Measurements from ENCODE around the gene NTF4.

The NTF4 gene

DNA sequence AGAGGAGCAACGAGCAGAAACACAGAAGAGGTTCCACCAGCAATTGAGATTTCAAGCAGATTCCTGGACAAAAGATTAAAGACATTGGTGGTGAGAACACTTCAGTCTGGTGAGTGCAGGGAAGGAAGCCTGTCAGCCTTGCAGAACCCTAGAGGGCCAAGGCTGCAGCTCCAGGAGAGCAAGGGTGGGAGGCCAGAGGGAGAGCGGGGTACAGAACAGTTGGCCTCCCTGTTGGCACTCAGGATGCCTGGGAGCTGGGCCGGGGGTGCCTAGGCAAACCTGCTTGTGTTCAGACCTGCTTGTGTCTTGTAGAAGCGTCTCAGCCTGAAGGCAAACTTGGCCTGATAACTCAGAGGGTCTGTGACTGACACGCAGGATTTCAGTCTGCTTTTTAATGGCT lies 44.4 kb upstream of the NTF4 start:
- no peak for DNase-seq (ENCODE audit: extremely low spot score)
- ChIA-PET POLR2A (interaction anchor here (0.7 kb wide), 1 partner anchor 11 kb away, joined by 3 read pairs; no protein-coding TSS in a partner anchor), CTCF (interaction anchor here (2.0 kb wide), 1 partner anchor 11 kb away, joined by 5 read pairs; no protein-coding TSS in a partner anchor)
- TF ChIP-seq ZNF384 (IDR thresholded peaks at IDR 0.05): no peak
- no peak for TF ChIP-seq LEF1 (IDR thresholded peaks at IDR 0.05; ENCODE audit: borderline replicate concordance)
- no peak for TF ChIP-seq NFRKB (IDR thresholded peaks at IDR 0.05)
- no peak for TF ChIP-seq ELF4 (IDR thresholded peaks at IDR 0.05)
- TF ChIP-seq CTBP1 (IDR thresholded peaks at IDR 0.05; ENCODE audit: borderline replicate concordance): no peak
- no peak for TF ChIP-seq SP1 (IDR thresholded peaks at IDR 0.05)
- TF ChIP-seq L3MBTL2 (conservative IDR thresholded peaks at IDR 0.05): no peak
- no peak for TF ChIP-seq BHLHE40 (IDR thresholded peaks at IDR 0.05; ENCODE audit: borderline replicate concordance)
- TF ChIP-seq HDGF (IDR thresholded peaks at IDR 0.05; ENCODE audit: borderline replicate concordance): no peak
- no peak for TF ChIP-seq FOXA1 (IDR thresholded peaks at IDR 0.05)
- TF ChIP-seq, protein P1, sequence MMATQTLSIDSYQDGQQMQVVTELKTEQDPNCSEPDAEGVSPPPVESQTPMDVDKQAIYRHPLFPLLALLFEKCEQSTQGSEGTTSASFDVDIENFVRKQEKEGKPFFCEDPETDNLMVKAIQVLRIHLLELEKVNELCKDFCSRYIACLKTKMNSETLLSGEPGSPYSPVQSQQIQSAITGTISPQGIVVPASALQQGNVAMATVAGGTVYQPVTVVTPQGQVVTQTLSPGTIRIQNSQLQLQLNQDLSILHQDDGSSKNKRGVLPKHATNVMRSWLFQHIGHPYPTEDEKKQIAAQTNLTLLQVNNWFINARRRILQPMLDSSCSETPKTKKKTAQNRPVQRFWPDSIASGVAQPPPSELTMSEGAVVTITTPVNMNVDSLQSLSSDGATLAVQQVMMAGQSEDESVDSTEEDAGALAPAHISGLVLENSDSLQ (IDR thresholded peaks at IDR 0.05): no peak
- TF ChIP-seq TARDBP (IDR thresholded peaks at IDR 0.05): no peak
- no peak for TF ChIP-seq SUZ12 (IDR thresholded peaks at IDR 0.05)
- TF ChIP-seq ARNT (IDR thresholded peaks at IDR 0.05): no peak
- no peak for TF ChIP-seq FOXM1 (IDR thresholded peaks at IDR 0.05; ENCODE audit: borderline replicate concordance)
- TF ChIP-seq FOXK2 (IDR thresholded peaks at IDR 0.05): no peak

DNA sequence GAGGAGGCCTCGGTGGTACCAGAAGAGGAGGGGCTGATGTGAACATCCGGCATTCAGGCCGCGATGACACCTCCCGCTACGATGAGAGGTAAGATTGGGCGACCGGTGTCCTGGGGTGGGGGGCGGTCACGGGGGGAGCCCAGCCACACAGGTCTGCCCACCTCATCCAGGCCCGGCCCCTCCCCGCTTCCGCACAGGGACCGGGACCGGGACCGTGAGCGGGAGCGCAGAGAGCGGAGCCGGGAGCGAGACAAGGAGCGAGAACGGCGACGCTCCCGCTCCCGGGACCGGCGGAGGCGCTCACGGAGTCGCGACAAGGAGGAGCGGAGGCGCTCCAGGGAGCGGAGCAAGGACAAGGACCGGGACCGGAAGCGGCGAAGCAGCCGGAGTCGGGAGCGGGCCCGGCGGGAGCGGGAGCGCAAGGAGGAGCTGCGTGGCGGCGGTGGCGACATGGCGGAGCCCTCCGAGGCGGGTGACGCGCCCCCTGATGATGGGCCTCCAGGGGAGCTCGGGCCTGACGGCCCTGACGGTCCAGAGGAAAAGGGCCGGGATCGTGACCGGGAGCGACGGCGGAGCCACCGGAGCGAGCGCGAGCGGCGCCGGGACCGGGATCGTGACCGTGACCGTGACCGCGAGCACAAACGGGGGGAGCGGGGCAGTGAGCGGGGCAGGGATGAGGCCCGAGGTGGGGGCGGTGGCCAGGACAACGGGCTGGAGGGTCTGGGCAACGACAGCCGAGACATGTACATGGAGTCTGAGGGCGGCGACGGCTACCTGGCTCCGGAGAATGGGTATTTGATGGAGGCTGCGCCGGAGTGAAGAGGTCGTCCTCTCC lies 43.2 kb upstream of the NTF4 start:
- CTCF ChIA-PET: interaction anchor here (2.0 kb wide), 1 partner anchor 10 kb away, joined by 5 read pairs; no protein-coding TSS in a partner anchor
- POLR2A ChIA-PET: no interaction called here
- no peak for TF ChIP-seq SUZ12 (IDR thresholded peaks at IDR 0.05)
- no peak for TF ChIP-seq LEF1 (IDR thresholded peaks at IDR 0.05; ENCODE audit: borderline replicate concordance)
- no peak for TF ChIP-seq FOXA1 (IDR thresholded peaks at IDR 0.05)
- TF ChIP-seq FOXM1 (IDR thresholded peaks at IDR 0.05; ENCODE audit: borderline replicate concordance): no peak
- no peak for TF ChIP-seq BHLHE40 (IDR thresholded peaks at IDR 0.05; ENCODE audit: borderline replicate concordance)
- TF ChIP-seq ELF4 (IDR thresholded peaks at IDR 0.05): no peak
- TF ChIP-seq NFRKB (IDR thresholded peaks at IDR 0.05): no peak
- no peak for TF ChIP-seq ARNT (IDR thresholded peaks at IDR 0.05)
- no peak for TF ChIP-seq HDGF (IDR thresholded peaks at IDR 0.05; ENCODE audit: borderline replicate concordance)
- no peak for TF ChIP-seq L3MBTL2 (conservative IDR thresholded peaks at IDR 0.05)
- no peak for TF ChIP-seq FOXK2 (IDR thresholded peaks at IDR 0.05)
- TF ChIP-seq ZNF384 (IDR thresholded peaks at IDR 0.05): no peak
- no peak for TF ChIP-seq CTBP1 (IDR thresholded peaks at IDR 0.05; ENCODE audit: borderline replicate concordance)
- no peak for TF ChIP-seq TARDBP (IDR thresholded peaks at IDR 0.05)
- DNase-seq (ENCODE audit: extremely low spot score): no peak

DNA sequence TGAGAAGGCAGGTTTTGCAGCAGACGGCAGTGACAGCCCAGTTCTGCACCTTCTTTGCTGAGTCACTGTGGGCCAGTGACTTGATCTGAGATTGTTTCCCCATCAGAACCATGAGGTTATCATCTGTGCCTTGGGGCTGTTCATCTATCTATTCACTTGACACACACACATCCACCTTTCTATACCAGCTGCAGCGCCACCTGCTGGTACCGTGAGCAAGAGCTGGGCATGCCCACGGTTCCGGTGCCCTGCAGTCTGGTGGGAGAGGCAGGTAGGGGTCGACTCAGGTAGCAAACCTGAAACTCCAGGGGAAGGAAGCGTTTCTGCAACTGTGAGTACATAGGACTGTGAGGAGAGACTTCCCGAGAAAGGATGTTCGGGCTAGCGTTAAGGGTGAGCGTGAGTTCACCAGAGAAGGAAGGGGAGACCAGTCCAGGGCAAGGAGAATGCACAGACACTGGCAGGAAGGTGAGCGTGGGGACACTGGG lies 42.1 kb upstream of the NTF4 start:
- DNase-seq (ENCODE audit: extremely low spot score): no peak
- POLR2A ChIA-PET: interaction anchor here (0.8 to 1.0 kb wide), 2 partner anchors 8 to 12 kb away, joined by 3 to 5 read pairs; no protein-coding TSS in a partner anchor
- TF ChIP-seq ZNF384 (IDR thresholded peaks at IDR 0.05): no peak
- TF ChIP-seq L3MBTL2 (conservative IDR thresholded peaks at IDR 0.05): no peak
- TF ChIP-seq NFRKB (IDR thresholded peaks at IDR 0.05): no peak
- no peak for TF ChIP-seq FOXA1 (IDR thresholded peaks at IDR 0.05)
- TF ChIP-seq FOXK2 (IDR thresholded peaks at IDR 0.05): no peak
- no peak for TF ChIP-seq ARNT (IDR thresholded peaks at IDR 0.05)
- no peak for TF ChIP-seq SUZ12 (IDR thresholded peaks at IDR 0.05)
- no peak for TF ChIP-seq HDGF (IDR thresholded peaks at IDR 0.05; ENCODE audit: borderline replicate concordance)
- CTCF ChIA-PET: interaction anchor here (0.6 to 2.1 kb wide), 4 partner anchors 10 to 92 kb away, joined by 3 to 20 read pairs (median 5); no protein-coding TSS in a partner anchor

DNA sequence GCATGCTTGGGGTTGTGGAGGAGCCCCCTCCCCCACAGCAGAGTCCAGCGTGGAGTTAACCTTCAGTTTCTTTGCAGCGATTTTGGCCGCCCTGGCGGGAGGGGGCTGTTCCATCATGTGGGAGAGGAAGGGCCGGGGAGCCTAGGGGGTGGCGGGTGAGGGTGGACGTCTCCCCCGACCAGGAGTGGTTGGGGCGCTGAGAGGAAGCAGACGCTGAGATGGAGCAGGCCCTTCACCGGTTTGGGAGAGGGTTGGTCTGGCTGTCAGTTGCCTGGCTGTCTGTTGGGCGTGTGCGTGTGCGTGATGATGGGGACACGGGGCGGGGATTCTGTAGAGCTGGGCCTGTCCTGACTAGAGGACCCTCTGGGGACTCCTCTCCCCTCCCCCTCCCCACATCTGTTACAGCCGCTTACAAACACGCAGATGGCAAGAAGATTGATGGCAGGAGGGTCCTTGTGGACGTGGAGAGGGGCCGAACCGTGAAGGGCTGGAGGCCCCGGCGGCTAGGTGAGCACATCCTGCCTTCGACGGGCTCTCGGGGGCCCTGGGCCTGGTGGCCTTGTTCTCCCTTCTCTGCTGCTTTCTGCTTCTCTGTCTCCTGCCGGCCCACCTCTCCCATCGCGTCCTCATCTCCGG lies 39.7 kb upstream of the NTF4 start:
- no peak for DNase-seq (ENCODE audit: extremely low spot score)
- ChIA-PET CTCF (no interaction called here), POLR2A (interaction anchor here (1.5 kb wide), 1 partner anchor 10 kb away, joined by 7 read pairs; the partner anchor contains the start of gene LIN7B)
- TF ChIP-seq FOXM1 (IDR thresholded peaks at IDR 0.05; ENCODE audit: borderline replicate concordance): no peak
- TF ChIP-seq, protein P1 (IDR thresholded peaks at IDR 0.05): no peak
- no peak for TF ChIP-seq NFRKB (IDR thresholded peaks at IDR 0.05)
- TF ChIP-seq HDGF (IDR thresholded peaks at IDR 0.05; ENCODE audit: borderline replicate concordance): no peak
- TF ChIP-seq SP1 (IDR thresholded peaks at IDR 0.05): no peak
- TF ChIP-seq FOXA1 (IDR thresholded peaks at IDR 0.05): no peak
- no peak for TF ChIP-seq SUZ12 (IDR thresholded peaks at IDR 0.05)
- no peak for TF ChIP-seq FOXK2 (IDR thresholded peaks at IDR 0.05)
- TF ChIP-seq ELF4 (IDR thresholded peaks at IDR 0.05): no peak

DNA sequence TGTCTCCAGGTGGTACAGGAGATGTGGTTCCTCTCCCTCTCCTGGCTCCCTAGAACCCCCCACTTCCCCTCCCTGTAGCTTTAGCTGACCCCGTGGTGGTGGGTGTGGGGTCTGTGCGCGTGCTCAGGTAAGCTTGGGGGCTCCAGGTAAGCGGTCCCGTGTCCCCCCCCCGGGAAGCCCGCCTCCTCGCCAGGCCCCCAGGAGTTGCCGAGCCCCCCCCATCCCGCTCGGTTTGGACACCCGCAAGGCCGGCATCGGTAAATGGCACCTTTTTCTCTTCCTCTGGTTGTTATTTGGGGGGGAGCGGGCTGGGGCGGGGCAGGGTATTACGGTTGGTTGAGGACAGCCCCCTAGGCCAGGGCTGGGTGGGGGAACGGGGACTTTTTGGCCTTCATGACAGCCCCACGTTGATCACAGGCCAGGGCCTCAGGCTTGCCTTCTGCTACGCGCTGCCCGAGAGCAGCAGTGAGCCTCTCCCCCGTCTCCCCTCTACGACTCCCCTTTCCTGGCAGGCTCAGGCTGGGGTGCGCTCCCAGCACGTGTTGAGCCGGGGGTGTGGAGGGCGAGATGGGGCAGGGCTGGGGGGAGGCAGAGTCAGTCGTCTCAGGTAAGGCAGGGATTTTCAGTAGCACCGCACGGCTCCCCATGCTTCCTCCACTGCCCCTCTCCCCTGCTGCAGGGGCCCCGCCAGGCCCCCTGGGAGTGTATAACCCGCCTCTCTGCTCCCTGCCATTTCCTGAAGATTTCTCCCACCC lies 38.9 kb upstream of the NTF4 start:
- no peak for DNase-seq (ENCODE audit: extremely low spot score)
- TF ChIP-seq ARNT (IDR thresholded peaks at IDR 0.05) (no peak), BHLHE40 (IDR thresholded peaks at IDR 0.05; ENCODE audit: borderline replicate concordance) (no peak)
- CTCF ChIA-PET: interaction anchor here (0.8 kb wide), 1 partner anchor 43 kb away, joined by 4 read pairs; no protein-coding TSS in a partner anchor
- POLR2A ChIA-PET: no interaction called here

DNA sequence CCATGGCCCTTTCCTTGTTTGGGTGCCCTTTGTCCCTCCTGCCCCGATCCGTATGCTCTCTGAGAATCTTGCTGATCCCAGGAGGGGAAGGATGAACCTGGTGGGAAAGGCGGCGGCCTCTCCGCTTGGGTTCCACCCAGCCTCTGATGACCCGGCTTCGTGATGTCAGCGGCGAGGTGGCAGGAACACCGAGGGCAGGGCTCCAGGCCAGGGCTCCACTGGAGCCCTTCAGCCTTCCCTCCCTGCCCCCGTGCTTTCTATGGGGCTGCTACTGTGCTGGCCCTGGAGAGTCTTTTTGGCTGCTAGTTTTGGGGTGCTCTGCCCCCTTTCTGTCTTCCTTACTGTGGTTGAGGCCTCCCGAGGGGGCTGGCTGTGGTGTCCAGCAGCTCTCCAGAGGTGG lies 37.7 kb upstream of the NTF4 start:
- ChIA-PET POLR2A (no interaction called here), CTCF (no interaction called here)
- TF ChIP-seq CTBP1 (IDR thresholded peaks at IDR 0.05; ENCODE audit: borderline replicate concordance): no peak
- TF ChIP-seq HDGF (IDR thresholded peaks at IDR 0.05; ENCODE audit: borderline replicate concordance): no peak
- TF ChIP-seq L3MBTL2 (conservative IDR thresholded peaks at IDR 0.05): no peak
- TF ChIP-seq SUZ12 (IDR thresholded peaks at IDR 0.05): no peak
- TF ChIP-seq FOXA1 (IDR thresholded peaks at IDR 0.05): no peak
- no peak for TF ChIP-seq FOXM1 (IDR thresholded peaks at IDR 0.05; ENCODE audit: borderline replicate concordance)
- TF ChIP-seq LEF1 (IDR thresholded peaks at IDR 0.05; ENCODE audit: borderline replicate concordance): no peak
- TF ChIP-seq FOXK2 (IDR thresholded peaks at IDR 0.05): no peak
- no peak for TF ChIP-seq ARNT (IDR thresholded peaks at IDR 0.05)
- no peak for TF ChIP-seq SP1 (IDR thresholded peaks at IDR 0.05)
- no peak for DNase-seq (ENCODE audit: extremely low spot score)
